Femur (tissue), 1 donor: ENCODE data around the gene TOMM34.

Experiments used
- DNase-seq: peaks from one replicate; pipeline ENCODE4 v3.0.0-alpha.2; 2017

Gene TOMM34, protein sequence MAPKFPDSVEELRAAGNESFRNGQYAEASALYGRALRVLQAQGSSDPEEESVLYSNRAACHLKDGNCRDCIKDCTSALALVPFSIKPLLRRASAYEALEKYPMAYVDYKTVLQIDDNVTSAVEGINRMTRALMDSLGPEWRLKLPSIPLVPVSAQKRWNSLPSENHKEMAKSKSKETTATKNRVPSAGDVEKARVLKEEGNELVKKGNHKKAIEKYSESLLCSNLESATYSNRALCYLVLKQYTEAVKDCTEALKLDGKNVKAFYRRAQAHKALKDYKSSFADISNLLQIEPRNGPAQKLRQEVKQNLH

DNA sequence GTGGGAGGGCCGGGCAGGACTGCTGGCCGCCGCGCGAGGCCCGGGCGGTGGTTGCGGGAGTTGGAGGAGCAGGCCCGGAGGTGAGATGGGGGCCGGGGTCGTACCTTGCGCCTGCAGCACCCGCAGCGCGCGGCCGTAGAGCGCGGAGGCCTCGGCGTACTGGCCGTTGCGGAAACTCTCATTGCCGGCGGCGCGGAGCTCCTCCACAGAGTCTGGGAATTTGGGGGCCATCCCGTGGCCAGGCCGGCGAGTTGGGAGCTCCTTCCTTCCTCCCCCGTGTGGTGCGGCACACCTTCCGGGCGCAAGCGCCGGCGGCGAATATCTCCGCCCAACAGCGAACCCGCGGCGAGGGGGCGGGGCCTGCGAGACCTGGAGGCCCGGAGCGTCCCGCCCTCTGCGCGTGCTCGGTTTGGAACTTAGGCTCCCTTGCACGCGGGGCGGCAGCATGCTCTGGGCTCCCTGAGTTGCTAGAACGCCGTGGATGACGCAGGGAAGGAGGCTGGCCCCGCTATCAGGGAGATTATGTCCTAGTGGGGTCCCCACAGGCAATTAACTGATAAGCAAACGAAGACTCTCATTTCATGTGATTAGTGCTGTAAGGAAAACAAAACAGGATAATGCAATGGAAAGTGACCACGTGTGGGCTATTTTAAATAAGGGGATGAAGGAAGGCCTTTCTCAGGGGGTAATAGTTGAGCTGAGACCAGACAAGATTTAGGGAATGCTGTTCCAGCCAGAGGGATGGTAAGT, at the start of gene TOMM34:
Gene TOMM34 (minus strand): TSS at position 295 of the 750 bp plus-strand sequence. CDS start 64 bp downstream, at position 231.
- peak; percentile 94 for DNase-seq

DNA sequence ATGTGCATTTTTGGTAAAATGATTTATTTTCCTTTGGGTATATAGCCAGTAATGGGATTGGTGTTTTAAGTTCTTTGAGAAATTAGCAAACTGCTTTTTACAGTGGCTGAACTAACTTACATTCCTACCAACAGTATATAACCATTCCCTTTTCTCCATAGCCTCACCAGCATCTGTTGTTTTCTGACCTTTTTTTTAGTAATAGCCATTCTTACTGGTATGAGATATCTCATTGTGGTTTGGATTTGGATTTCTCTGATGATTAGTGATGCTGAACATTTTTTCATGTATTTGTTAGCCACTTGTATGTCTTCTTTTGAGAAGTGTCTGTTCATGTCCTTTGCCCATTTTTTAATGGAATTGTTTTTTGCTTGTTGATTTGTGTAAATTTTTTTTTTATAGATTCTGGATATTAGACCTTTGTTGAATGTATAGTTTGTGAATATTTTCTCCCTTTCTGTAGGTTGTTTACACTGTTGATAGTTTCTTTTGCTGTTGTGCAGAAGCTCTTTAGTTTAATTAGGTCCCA, 48.4 kb upstream of the TOMM34 start:
- DNase-seq, result no peak

DNA sequence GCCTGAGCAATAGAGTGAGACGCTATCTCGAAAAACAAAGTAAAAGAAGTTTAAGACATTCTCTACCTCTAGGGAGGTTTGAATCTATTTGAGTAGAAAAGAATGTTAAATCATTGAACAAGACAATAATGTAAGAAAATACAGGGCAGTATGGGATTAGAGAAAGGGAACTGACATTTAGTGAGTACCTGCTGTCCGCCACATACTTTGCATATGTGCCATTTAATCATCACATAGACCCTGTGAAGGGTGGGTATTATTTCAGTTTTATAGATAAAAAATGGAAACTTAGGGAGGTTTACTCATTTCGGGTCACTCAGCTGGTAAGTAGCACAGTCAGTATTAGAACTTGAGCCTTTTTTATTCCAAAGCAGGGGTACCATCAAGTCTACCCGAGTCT, 37.5 kb upstream of the TOMM34 start:
- DNase-seq, result no peak

DNA sequence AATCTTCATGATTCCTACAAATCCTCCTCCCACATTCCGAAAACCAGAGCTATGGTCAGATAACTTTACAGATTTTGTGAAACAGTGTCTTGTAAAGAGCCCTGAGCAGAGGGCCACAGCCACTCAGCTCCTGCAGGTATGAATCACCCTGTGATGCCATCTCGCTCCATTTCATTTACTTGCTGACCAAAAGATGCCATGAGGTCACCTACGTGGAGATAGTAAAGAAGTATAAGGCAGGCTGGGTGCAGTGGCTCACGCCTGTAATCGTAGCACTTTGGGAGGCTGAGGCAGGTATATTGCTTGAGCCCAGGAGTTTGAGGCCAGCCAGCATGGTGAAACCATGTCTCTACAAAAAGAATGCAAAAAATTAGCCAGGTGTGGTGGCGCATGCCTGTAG, 37.0 kb upstream of the TOMM34 start:
- no peak for DNase-seq

DNA sequence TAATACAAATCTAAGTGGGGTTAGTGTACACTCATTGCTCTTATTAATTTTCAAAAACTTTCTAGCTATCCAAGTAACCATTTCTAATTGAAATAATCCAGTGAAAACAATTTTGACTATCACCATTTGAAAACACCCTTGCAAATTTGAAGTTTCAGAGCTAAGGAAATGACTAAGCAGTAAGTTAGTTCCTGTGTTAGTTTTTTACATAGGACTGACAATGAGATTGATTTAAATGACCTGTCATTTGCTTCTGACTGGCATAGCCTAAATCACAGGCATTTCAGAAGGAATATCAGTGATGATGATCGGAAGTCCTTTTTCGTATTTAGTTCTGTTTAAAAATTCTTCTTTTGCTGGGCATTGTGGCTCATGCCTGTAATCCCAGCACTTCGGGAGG, 33.1 kb upstream of the TOMM34 start:
- no peak for DNase-seq

DNA sequence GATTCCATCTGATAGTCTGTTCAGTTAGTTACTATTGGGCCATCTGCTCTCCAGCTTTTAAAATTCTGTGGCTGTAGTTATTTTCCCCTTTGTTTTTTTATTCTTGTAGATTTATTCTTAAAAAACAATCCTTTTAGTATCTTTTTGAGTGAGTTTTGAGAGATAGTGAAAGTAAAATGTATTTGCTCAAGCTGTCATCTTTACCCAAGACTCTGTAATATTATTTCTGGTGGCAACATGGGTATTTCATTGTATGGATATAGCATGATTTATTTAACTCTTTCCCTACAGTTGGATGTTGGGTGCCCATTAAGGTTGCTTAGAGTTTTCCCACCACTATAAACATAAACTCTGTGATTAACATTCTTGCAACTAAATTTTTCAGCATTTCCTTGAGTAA, 30.8 kb upstream of the TOMM34 start:
- DNase-seq, result no peak

DNA sequence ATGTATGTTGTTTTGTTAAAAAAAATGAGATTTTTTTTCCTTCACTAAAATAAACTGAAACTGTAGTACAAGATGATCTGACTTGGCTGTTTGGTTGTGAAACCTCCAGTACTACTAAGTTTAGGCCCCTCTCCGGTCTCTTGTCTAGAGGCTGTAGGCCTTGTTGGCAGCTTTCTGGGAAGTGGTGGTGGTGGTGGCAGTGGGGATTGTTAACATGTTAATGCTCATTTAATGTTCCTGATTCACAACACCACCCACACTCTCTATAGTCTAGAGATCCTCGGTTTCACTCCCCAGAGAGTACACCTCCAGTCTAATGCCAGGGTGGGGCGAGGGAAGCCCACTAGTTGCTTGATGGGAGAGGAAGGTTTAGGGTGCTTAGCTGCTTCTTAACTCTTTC, 30.2 kb upstream of the TOMM34 start:
- no peak for DNase-seq

DNA sequence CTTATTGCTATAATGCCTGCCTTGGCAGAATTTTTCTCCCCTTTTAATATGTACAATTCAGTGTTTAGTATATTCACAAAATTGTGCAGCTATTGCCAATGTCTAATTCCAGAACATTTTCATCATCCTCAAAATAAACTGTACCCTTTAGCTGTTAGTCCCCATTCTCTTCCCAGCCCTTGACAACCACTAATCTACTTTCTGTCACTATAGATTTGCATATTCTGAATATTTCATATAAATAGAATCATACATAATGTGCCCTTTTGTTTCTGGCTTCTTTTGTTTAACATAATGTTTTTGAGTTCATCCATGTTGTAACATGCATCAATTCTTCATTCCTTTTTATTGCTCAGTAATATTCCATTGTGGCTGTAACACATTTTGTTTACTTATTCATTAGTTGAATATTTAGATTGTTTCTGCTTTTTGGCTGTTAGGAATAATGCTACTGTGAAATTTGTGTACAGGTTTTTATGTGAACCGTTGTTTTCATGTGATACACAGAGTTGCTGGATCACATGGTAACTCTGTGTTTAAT, 28.5 kb upstream of the TOMM34 start:
- no peak for DNase-seq

DNA sequence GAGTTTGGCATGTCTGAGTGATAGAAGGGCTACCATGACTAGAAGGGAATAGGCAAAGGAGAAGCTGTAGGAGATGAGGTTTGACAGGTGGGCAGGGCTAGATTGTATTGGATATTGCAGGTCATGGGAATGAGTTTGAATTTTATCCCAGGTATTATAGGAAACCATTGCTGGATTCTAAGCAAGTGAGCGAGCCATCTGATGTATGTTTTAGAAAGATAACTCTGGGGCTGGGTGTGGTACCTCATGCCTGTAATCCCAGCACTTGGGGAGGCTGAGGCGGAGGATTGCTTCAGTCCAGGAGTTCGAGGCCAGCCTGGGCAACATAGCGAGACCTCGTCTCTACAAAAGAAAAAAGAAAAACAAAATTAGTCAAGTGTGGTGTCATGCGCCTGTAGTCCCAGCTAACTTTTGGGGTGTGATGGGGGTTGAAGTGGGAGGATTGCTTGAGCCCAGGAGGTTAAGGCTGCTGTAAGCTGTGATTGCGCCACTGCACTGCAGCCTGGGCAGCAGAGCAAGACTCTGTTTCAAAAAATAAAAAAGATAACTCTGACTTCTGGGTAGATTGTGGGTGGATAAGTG, 23.0 kb upstream of the TOMM34 start:
- no peak for DNase-seq

DNA sequence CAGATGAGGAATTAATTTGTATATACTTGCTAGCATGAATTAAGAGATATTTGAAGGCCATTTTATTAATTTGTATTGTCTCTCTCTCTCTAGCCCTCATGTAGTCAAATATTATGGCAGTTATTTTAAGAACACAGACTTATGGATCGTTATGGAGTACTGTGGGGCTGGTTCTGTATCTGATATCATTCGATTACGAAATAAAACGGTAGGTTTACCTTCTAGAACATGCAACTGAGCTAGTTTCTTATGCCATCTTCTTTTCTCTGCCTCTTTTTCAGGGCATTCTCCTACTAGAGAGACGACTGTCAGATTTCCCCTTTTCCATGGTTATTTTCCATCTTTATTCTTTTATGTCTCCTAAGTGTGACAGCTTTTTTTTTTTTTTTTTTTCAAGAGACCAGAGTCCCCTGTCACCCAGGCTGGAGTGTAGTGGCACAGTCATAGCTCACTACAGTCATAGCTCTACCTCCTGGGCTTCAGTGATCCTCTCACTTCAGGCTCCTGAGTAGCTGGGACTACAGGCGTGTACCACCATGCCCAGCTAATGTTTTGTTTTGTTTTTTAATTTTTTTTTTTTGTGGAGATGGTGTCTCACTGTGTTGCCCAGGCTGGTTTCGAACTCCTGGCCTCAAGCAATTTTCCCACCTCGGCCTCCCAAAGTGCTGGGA, 21.7 kb upstream of the TOMM34 start:
- no peak for DNase-seq

DNA sequence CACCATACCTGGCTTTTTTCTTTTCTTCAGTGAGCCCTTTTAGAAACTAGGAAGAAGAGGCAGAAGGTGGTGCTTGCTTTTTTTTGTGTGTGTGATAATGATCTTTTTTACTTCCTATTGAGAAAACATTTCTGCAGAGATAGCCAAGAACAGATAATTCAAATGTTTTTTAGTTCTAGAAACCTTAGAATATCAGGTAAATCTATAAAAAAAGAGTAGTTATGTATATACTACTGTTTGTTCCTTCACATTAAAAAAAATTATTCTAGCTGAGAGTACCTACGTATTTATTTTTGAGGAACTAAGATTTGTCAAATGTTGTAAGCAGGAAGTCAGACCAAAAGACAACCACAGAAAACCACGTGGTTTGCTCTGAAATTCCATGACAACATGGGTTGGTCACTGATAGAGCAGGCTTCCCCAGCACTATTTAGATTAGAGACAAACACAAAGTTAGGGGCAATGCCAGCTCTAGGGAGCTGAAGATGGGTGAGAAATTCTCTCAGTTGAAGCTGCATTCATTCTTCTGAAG, 19.0 kb upstream of the TOMM34 start:
- peak; percentile 47 for DNase-seq

DNA sequence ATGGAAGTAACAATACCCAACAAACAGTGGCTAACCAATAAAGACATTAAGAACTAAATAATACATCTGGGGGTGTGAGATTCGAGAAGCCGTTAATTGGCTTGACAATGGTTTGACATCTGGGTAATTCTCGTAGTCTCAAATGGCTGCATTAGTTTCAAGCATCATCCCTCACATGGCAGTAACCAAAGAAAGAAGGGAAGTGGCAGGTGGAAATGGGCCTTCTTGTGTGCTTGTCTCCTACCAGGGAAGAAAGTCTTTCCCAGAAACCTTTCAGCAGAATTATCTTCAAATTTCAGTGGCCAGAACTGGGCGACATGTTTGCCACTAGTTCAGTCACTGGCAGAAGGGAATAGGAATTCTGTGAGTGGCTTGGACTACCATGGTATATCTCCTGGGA, 16.5 kb upstream of the TOMM34 start:
- DNase-seq, result no peak

DNA sequence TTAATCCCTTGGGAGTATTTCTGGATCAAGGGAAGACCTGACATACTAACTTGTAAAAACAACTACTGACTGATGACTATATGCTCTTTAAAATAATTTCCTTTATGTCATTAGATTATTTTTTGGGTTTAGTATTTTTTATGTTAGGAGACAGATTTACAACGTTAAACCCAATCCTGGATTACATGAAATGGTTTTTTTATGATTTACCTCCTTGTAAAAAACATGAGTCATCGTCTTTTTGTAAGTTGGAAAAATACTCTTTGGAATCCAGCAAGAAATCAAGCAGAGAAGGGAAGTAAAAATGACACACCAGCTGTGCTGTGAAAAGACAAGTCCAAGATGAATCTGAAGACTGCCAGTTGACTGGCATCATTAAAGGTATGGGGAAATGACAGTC, 12.9 kb upstream of the TOMM34 start:
- no peak for DNase-seq

DNA sequence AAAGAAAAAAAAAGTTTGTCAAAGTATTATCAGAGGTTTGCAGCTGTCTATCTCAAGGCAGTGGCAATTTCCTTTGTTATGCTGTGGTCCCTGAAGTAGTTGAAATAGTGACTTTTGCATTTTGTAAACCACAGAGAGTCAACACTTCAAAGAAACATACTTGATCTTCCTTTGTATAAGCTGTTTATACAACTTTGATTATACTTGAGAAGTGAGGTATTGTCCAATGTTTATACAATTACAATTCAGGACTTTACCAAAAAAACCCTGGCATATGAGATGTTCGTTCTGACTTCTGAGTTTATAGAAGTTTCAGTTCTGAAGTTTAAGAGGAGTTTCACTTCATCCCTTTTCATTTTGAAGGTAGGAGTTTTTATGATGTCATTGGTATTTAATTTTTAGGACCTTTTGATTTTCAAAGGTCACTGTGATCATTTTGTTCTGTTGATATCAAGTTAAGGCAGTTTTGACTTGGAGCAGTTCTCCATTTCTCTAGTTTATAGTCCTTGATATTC, 10.1 kb upstream of the TOMM34 start:
- no peak for DNase-seq

DNA sequence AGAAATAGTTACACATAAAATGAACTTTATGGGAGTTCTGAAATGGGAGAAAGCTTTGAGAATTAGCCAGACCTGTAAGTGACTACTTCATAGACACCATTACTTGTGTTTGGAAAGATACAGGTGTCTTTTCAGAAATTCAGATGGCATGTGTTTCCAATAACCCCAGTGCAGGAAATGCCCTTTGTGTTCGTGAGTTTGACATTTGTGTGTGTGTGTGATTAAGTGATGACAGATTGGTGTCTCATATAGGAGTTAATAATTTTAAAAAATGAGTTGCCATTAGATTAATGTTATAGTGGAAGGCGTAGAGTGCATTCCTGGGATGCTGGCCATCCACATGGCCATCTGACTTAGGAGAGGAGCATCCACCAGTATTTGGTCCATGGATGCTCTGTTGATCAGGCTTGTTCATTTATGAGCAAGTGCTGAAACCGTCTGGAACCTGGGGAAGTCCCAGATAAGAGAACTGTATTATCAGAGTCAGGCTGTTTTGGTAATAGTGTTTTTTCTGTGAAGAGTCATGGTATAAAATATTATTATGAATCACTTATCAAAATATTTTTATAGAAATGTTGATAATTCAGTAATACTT, 9.2 kb upstream of the TOMM34 start:
- no peak for DNase-seq

DNA sequence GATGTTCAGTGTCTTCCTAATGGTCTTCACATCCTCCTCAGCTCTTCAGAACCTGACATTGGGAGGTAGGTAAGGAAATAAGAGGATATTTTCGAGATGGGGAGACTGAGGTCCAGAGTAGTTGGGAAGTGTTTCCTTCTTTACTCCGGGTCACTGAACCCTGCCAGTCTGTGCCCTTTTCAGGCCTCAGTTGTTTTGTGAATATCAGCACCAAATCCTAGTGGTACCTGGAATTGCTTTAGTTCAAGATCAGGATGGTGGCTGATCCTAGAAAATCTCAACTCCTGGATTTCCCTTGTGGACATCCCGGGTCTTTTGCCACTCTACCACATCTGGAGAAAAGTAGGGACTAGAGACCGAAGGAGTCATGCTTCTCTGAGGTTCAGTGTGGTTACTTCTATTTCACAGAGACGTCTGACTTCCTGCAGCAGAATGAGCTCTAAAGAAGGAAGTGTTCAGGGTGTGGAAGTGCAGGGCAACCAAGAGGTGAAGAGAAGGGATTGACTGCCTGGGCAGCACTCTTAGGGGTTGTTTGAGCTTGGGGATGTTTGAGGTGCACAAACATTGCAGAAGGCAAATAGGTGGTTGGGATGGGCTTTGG, 7.1 kb upstream of the TOMM34 start:
- DNase-seq, result no peak

DNA sequence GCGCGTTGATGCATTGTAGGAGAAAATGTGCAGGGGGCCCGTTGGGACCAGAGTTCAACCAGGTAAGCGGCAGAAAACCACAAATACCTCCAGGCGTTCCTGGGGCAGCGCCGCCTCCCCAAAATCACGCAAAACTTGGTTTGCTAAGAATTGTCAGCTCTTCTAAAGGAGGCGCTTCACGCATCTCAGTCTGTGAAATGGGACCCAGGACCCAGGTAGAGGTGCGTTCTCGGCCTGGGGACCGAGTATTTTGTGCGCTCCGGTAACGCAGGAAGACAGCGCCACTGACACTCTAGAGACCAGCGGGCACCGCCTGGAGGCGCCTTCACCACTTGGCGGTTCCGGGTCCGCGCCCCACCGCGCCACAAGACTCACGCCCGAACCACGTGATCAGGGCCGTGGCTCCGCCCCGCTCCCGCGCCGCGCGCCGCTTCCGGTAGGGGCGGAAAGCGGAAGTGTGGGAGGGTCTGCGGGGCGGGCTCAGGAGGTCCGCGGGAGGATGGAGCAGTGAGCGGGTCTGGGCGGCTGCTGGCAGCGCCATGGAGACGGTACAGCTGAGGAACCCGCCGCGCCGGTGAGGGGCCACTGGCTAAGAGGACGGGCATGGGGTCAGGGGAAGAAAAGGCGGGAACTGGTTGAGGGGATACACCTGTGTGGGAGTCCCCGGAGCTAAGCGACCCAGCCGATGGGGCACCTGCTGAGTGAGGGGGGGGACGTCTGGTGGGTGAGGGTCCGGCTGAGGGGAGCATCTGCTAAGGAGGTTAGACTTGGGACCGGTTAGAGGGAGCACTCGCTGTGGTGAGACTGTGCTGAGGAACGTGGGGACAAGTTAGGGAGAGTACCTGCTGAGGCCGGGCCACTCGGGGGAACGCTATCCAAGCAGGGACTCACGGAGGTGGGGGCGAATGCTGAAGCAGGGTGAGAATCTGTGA, 6.1 kb upstream of the TOMM34 start, which contains the start of gene STK4:
Gene STK4 (plus strand): TSS at position 483 of the 932 bp plus-strand sequence. CDS start 57 bp downstream, at position 540.
- DNase-seq, result peak; percentile 96

DNA sequence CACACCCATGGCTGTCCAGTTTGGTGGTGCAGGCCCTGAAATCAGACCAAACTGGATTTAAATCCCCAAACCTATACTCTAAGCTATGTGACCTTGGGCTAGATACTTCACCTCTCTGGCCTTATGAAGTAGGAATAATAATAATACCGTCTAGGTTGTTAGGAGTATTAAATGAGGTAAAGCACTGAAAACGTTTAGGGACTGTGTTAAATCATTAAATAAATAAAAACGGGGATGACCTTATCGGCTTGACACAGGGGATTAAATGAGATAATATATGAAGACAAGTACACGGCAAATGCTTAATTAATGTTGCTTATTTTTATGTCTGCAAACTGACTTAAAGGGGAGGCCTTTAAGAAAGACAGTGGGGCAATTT, 5.4 kb upstream of the TOMM34 start:
- DNase-seq, result no peak

DNA sequence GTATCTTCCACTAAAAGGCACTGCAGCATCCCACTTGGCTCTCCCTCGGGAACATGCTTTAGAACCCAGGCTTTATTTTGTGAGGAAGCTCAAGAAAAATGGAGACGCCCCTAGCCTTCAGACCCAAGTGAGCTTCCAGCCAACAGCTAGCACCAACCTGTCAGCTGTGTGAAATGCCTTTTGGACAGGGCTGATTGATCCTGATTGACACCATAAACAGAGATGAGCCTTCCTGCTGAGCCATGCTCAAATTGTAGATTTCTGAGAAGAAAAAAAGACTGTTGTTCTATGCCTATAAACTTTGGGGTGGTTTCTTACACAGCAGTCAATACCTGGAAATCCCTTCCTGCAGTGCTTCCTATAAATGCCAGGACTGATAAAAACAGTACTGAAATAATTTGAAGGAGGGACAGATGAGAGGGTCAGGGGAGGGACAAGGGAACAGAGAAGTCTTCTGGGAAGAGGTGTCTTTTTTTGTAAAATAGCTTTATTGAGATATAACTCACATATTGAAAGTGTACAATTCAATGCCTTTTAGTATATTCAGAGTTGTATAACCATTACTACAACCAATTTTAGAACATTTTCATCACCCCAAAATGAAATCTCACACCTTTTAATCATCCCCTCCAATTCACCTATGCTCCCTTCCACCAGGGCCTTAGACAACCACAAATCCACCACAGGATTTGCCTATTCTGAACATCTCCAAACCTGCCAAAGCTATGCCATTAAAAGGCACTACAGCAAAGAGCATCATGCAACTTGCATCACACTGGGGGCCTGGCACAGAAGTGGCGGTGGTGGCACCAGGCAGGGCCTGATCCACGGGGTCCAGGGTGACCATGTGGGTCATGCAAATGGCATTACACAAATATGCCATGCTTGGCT, 3.4 kb upstream of the TOMM34 start:
- DNase-seq, result no peak
